ELF-1 (cell line): ENCODE measurements around the gene FOXP4.

ENCODE experiments used
- DNase-seq: peaks from one replicate; pipeline ENCODE4 v3.0.0-alpha.2; 2016; ENCODE audit warnings: low read depth, low spot score

The FOXP4 gene, protein sequence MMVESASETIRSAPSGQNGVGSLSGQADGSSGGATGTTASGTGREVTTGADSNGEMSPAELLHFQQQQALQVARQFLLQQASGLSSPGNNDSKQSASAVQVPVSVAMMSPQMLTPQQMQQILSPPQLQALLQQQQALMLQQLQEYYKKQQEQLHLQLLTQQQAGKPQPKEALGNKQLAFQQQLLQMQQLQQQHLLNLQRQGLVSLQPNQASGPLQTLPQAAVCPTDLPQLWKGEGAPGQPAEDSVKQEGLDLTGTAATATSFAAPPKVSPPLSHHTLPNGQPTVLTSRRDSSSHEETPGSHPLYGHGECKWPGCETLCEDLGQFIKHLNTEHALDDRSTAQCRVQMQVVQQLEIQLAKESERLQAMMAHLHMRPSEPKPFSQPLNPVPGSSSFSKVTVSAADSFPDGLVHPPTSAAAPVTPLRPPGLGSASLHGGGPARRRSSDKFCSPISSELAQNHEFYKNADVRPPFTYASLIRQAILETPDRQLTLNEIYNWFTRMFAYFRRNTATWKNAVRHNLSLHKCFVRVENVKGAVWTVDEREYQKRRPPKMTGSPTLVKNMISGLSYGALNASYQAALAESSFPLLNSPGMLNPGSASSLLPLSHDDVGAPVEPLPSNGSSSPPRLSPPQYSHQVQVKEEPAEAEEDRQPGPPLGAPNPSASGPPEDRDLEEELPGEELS

DNA sequence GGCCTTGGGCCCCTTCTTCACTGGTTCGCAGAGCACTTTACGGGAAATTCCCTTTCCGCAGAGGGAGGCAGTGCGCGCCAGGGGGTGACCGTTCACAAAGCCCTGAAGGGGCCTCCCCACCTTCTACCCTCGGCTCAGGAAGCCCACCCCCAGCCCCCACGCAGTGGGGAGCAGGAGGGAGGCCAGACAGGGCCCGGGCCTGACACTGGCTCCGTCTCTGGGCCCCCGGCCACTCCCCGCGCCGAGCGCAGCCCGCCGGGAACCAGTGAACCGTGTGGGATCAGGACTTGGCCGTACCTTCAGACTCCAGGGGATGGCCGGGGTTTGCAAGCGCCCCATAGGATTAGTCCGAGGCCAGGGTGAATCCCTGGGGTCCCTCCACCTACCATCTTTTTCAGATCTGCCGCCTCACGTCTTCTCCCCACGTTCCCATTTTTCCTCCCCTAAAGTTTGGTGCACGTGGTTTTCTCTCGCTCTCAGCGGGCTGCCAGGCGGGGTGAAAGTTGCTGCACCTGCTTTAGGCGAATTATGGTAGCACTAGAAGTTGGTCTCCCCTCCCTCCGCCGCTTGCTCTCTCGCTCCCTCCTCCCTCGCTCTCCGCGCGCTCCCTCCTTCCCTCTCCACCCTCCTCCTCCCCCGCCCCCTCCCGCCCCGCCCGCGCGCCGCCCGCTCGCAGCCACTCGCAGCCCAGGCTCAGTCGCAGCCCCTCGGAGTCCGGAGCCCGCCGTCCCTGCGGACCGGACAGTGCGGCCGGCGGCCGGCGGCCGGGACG lies at the start of gene FOXP4:
Gene FOXP4, plus strand, starts transcription at position 679 of the 772 bp plus-strand sequence. CDS start 19,380 bp downstream, outside the sequence.
- peak; percentile 93 for DNase-seq

DNA sequence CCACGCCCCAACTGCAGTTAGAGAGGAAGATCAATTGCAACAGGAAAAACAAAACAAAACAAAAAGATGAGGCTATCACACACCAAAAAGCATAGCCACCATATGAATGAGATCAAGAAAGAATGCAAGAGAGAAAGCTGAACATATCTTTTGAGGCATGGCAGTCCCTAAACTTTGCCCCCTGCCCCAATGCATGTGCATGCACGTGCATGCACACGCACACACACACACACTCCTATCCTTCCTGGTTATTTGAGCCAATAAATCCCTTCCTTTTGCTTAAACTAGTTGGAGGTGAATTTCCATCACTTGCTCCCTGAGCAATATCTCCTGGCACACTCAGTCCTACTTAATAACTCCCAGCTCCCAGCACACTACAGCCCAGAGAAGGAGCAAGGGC lies 48.6 kb upstream of the FOXP4 start:
- DNase-seq = no peak

DNA sequence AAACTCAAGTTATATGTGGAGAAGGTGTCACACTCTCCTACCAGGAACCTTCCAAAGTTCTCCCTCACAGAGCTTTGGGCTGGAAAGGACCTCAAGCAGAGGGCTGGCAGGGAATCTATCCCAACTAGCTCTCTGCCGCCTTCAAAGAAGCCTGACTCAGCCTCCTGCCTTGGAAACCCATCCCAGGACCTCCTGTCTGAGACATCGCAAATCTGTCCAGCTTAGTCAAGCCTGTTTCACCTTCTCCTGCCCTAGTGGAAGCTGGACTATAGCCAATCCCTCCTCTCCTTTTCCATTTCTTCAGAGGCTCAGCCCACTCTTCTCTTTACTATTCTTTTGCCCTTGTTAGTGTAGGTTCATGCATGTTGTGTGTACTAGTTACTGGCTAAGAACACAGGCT lies 48.2 kb upstream of the FOXP4 start:
- no peak for DNase-seq

DNA sequence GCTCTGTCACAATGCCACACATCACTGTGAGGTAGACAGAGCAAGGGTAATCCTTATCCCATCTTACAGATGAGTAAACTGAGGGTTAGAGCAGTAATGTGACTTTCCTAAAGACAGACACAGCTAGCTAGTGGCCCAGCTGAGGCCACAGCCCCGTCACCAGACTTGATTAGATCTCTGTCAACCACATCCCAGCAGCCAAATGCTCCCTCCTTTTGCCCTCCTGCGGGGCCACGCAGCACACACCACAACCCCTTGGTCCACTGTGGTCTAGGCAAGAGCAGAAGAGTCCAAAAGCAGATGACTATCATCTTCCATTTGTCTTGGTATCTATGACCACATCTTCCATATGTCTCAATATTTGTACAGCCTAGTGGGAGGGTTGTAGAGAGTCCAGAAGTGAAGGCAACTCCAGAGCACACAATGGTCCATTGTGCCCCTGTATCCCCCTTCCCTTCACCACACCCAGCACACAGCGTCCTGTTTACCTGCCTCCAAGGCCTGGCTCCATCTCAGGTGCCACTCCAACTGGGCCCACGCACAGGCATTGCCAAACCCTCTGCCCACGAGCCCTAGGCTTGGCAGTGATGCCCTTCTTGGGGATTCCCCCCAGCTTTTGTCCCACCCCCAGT lies 47.1 kb upstream of the FOXP4 start:
- DNase-seq = no peak

DNA sequence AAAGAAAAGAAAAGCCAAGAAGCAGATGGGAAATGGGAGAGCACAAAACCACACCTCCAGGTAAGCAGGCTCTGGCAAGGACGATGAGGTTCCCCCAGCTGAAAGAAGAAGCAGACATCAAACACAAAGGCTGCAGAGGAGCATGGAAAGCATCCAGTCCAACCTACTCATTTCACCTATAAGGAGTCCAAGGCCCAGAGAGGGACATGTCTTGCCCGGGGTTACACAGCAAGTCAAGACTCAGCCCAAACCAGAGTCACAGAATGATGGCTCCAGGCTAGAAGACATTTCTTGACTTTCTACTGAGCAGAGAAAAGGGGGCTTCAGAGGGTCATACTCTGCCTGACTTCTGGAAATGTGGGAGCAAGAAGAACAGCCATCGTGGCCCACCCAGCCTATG lies 45.6 kb upstream of the FOXP4 start:
- no peak for DNase-seq

DNA sequence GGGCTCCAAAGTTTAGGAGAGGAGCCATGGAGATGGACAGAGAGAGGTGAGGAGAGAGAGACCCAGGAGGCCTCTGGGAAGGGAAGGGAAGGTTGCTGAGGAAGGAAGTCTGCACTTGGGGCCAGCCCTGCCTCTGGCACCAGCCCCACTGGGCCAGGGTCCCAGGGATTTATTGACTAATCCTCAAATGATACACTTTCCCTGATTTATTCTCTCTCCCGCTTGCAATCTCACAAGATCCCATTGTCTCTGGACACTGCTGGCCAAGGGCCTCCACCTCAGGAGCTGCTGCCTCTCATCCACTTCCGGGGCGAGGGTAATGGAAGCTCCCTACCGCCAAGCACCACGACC lies 43.6 kb upstream of the FOXP4 start:
- no peak for DNase-seq

DNA sequence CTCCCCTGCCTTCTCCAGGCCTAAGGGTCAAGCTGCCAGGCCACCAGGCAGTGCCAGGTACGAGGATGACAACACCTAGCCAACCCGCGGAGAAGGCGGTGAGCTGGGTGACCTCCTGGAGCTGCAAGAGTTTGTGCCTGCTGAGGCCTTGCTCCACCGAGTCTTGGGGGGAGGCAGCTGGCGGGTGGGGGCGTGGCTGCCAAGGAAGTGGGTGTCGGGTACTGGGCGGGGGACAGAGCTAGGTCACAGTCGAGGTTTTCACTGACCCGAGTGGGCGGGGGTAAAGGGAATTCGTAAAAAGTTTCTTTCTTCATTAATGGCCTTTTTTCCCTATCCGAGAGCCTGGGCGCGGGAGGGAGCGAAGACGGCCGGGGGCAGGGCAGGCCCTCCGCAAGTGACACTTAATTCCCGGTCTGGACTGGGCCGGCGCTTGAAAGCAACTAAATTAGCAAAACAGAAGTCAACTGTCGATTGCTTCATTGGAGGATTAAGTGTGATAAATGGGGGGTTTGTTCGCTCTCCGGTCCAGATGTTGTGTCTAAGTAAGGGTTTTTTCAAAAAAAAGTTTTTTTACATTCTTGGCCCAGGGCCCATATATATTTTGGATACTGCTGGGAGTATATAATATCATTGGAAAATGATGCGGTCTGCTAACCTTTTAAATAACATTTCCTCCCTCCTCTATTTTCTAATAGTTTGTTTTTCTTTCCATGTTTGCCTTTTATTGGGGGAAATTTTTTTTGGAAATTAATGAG lies 43.1 kb upstream of the FOXP4 start:
- DNase-seq = peak; percentile 78

DNA sequence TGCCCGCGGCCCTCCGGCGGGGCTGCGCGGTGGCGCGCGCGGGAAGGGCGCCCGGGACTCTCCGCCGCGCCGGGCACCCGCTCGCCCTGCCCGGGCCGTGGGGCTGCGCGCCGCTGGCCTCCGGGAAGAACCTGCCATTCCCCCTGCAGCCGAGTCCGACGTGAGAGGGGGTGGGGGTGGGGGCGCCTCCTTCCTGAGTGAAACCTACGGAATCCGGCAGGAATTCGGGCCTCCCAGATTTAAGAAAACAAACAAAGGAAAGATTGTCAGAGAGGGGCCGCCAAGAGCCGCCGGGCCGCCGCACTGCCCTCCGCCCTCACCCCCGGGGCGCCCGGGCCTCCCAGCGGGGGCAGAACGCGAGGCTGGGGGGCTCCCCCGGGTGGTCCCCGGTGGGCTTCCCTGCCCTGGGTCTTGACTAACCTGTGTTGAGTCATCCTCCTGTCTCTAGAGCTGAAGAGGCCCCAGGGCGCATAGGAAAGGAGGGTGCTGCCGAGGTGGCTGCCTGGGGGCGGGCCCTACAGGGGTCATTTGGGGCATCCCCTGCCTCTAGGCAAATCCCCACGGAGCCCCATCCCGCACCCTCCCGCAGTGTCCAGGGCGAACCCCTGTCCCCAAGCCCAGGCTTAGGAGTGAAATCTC lies 42.2 kb upstream of the FOXP4 start:
- DNase-seq = peak; percentile 73

DNA sequence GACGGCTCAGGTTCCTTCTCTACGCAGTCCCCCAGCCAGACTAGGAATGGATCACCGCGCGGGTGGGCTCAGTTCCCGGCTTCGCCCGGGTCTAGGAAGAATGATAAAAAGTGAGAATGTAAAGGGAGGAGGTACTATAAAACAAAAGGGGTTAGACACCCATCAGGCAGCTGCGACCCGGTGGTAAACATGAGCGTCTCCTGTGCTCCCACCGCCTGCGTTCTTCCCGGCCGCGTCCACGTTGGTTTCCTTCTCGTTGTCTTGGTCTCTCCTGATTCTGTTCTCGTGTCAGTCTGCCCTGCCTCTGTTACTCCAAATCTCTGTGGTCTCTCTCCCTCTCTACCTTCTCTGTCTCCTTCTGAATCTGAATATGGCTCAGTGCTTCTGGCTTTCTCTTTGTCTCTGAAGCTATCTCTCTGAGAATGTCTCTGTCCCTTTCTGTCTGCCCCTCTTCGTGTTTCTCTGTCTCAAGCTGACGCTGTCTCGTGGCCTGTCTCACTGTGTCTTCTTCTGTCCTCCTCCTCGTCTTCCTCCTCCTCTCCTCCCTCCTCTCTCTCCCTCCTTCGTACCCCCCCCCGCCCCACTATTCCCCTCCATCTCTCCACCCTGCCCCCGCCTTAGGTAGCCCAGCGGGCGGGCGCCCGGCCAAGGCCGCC lies 41.6 kb upstream of the FOXP4 start:
- peak; percentile 57 for DNase-seq

DNA sequence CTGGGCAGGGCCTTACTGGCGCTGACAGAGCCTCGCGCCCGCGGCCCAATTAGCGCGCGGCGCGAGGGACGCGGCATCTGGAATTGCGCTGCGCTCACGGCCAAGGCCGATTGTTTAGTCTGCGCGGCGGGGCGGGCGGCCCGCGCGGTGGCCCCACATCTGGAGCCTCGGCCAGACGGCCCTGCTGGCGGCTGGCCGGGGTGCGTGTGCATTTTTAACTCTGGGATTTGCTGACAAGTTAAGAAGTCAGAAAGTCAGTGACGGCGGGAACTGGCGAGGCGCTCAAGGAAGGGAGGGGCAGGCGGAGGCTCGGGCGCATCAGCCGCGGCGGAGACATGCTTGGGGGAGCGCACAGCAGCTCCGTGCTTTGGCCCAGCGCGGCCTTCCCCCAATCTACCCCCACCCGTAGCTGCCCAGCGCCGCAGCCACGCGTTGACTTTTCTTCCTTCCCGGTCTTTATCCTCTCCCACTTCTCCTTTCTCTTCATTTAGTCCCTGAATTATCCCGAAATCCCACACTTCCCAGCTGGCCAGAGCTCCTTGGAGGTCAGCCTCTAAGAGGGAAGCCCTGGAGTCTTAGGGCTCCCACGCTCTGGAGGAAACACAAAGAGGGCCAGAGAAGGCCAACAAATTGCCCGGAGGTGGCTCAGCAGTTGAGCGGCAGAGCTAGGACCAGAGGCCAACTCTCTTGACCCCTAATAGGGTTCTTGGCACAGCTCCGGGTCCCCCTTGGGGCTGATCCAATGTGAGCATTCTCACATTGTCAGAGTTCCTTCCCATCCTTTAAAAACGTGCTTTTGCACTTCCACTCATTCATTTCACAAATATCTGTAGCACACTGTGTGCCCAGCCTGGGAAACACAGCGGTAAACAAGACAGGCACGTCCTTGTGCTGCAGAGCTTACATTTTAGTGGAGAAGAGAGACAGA lies 40.8 kb upstream of the FOXP4 start:
- peak; percentile 72 for DNase-seq

DNA sequence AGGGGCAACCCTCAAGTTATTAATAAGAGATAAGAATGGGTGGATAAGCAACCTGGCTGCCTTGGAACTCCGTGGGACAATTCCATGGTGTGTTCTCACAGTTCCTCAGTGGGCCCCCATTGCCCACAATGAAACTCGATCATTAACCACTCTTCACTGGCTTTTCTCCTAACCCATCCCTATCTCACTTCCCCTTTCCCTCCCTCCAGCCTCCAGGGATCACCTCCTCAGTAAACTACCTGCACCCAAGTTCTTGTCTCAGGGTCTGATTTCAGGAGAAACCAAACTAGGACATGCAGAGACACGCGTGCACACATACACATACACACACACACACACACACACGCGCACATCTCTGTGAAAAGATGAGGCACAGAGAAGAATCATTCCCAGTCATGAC lies 37.7 kb upstream of the FOXP4 start:
- no peak for DNase-seq

DNA sequence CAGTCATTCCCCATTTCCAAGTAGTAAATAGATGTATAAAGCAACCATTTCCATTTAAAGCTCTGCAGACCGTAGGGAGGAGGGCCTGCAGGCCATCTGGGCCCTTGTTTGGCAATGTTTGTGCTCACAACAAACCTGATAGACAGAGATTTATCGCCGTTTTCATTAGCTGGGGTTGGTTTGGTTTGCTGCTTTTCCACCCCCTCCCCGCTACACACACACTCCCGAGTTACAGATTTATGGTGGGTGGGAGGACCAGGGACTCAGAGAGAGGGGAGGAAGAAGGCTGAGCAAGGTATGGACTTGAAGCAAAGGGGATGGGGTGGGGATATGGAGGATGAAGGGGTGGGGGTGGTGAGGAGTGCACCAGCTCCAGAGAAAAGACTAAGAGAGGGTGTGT lies 36.6 kb upstream of the FOXP4 start:
- DNase-seq = no peak

DNA sequence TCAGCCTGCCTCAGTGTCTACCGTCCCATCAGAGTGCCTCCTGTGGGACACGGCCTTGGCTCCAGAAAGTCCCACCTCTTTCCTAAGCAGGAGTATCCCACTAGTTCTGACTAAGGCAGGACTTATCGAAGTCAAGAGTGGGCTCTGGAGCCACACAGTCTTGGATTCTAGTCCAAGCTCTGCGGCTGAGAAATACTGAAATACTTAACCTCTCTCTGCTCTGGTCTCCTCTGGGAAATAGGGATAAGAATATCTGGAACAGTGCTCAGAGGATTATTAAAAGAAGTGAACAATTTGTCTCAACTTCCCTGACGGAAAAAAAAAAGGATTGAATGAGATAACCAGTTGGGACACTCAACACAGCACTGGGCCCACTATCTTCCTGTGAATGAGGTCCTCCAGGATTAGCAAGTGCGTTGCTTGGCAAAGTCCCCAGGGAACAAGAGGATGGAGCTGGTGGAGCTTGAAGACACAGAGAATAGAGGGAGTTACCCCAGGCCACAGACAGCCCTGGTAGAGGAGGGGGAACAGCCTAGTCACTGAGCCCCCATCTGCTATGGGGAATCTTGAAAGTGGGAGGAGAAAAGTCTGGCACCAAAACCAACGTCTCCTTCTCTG lies 34.6 kb upstream of the FOXP4 start:
- no peak for DNase-seq

DNA sequence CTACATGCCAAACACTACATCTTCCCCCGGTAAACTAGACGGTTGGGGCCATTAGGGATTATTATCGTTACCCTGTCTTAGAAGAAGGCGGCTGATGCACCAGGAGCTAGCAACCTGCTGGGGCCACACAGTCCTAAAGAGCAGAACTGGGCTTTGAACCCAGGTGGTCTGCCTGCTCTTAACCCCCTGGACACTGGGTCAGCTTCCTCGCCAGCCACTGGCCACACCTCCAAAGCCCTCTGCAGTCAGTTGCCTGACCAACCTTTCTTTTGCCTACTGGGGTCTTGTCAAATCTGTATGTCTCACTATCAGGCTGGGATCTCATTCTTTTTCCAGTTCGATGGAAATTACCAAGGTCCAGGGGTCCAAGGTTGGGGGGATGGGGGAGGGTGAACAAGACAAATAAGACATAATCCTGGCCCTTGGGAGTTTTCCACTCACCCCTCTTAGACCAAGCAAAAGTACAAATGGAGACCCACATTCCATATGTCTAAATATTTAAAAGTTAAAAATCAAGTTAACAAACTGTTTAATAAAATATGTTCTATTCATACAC lies 34.0 kb upstream of the FOXP4 start:
- no peak for DNase-seq

DNA sequence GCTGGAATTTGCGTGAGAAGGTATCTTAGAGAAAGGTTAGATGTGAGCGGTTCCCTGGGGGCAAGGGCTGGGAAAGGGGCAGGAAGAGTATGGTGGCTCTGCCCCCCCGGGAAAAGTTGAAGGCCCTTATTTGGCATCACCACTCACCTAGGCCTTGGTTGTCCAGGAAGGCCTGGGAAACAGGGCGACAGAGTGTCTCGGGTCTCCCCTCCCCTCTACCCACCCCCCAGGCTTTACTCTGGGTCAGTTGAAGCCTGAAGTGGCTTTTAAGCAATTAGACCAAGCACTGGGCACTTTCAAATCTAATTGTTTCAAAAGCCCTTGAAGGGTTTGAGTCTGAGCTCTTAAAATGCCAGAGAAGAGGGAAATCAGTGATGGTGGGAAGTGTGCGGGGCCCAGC lies 30.2 kb upstream of the FOXP4 start:
- no peak for DNase-seq

DNA sequence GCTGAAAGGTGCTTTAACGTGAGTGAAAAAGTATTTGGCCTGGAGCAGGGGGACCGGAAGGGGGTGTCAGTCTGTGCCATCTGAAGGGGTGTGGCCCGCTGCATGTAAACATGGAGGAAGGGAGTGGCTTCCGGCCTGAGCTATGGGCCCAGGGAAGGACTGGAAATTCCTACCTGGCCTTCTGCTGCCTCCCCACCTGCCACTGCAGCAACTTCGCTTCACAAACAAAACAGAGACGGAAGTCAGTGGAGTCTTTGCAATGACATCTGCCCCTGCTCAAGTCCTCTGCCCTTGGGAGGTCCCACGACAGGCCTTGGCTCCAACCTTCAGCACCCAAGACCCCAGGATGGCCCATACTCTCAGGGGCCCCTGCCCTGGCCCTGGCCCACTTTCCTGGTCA lies 28.1 kb upstream of the FOXP4 start:
- DNase-seq = no peak

DNA sequence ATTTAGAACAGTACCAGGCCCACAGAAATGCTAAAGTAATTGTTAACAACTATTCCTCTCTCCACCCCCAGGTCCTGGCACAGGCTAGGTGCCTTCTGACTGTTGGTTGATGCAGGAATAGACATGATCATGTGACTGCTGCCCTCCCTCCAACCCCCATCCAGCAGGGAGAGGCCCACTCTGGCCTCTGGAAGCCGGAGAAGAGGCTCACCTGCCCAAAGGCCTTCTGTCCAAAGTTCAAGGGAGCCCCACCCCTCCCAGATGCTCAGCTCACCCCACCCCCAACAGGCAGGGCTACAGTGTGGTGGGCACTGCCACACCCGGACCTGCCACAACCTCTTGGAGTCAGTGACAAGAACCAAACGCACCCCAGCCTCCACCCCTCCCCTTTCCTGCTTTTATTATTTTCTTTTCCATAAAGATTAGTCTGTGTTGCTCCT lies 26.9 kb upstream of the FOXP4 start:
- DNase-seq = no peak
